NCI-H2029 (cell line): ENCODE data around the gene KHDC3L.
"Not testable (repeated sequence)": the region's sequence is repeated elsewhere in the genome, so short reads cannot be mapped to it uniquely, and the experiment has no call there.

Experiments used
- DNase-seq: peaks from one replicate; lab custom pipeline; 2025; lab: John Stamatoyannopoulos, UW

The KHDC3L gene

GRCh38 chr6:73369563-73369962, 7.1 kb downstream of the KHDC3L start, which contains the start of gene OOEP:
Gene OOEP, minus strand, starts transcription at chr6:73369897. Its CDS starts 105 bp downstream, at chr6:73369792.
- DNase-seq = no peak

GRCh38 chr6:73371984-73372383, 9.5 kb downstream of the KHDC3L start:
- DNase-seq = no peak

DNA sequence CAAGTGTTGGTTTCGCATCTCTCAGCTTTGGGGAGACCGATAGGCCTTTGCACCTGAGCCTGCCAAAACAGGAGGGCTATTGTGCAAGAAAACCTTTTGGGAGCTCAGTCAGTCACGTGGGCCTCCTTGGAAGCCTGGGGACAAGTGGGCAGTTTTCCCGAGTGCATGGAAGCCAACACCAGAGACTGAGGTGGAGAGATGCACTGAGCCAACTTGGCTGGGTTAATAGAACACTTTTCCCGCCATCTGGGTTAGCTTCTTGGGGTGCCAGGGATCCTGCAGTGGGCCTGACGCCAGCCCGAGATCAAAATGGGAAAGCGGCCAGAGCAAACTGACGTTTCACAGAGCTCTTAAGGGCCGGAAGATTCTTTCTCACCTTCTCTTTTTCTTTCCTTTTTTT, 10.1 kb downstream of the KHDC3L start:
- no peak for DNase-seq

GRCh38 chr6:73375216-73375615, 12.8 kb downstream of the KHDC3L start:
- no peak for DNase-seq

DNA sequence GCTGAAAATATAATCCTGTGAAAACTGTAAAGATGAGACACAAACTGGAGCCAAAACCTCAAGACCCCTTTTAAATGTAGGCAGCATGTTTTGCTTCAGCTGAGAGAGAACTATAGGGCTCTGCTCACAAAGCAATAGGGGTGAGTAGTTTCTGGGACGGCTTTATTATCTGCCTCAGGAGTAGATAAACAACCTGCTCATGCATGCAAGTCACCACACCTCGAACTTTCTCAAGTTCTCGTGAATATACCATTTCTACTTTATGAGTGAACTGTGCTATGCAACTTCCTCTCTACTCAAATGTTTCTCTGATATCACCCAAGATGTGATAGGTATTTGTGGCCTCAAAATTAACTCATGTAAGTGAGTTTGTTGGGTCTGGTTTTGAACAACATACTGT, 14.8 kb downstream of the KHDC3L start:
- DNase-seq = no peak

DNA sequence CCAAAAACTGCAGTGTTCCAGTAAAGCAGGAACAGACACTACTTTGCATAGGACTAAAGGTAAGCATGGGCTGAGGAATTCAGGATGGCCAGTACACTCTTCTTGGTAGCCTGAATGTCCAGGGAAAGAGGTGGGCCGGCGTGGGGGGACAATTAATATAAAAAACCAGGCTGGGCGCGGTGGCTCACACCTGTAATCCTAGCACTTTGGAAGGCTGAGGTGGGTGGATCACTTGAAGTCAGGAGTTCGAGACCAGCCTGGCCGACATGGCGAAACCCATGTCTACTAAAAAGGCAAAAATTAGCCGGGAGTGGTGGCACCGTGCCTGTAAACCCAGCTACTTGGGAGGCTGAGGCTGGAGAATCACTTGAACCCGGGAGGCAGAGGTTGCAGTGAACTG, 19.1 kb downstream of the KHDC3L start:
- not testable (repeated sequence) for DNase-seq

GRCh38 chr6:73382462-73383113, 20.1 kb downstream of the KHDC3L start:
- DNase-seq = no peak

DNA sequence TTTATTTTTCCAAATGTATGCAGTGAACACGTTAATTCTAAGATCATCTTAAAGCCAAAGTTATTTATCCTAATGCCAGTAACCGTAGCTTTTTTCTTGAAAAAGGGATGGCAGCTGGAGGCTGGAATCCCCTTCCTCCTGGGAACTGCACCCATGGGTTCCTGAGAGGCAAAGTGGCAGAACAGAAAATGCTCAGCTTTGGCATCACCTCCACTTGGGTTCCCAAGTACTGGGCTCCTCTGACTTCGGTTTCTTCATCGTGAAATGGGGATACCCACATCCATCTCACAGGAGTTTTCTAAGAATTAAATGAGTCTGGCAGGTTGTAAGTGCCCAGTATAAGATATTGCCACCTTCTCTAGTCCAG, 26.0 kb downstream of the KHDC3L start:
- DNase-seq = no peak

GRCh38 chr6:73388800-73389512, 26.5 kb downstream of the KHDC3L start:
- DNase-seq = no peak

GRCh38 chr6:73389854-73390253, 27.4 kb downstream of the KHDC3L start:
- DNase-seq = no peak

DNA sequence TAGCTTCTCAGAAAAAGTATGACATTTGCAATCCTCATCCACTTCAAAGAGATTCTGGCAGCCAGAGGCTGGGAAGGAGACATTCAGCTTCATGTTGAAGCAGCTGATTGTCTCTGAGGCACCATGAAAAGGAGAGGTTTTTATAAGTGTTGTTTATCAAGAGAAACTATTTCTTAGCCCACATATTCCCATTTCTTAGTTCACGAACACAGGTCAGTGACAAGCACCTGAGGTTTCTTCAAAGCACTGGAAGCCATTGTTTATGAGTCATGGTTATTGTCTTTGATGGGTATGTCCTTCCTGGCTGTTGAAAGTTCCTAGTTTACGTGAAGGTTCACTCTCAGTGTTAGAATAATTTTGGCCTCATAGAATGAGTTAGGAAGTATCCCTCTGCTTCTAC, 29.2 kb downstream of the KHDC3L start:
- DNase-seq = no peak

- DNase-seq = not testable (repeated sequence)
Observed at GRCh38 chr6:73392188-73392587, 29.7 kb downstream of the KHDC3L start.

DNA sequence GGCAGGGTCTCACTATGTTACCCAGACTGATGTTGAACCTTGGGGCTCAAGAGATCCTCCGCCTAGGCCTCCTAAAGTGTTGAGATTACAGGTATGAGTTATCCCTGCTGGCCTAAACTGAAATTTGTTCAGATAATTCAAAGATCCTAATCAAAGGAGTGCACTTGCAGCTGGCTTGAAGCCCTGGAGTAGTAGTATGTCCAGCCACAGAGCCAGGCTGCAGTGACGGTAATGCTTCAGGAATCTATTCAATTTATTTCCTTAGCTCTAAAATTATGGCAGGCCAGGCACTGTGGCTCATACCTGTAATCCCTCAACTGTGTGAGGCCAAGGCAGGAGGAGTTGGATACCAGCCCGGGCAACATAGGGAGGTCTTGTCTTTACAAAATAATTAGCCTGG, 30.8 kb downstream of the KHDC3L start:
- DNase-seq = no peak

- no peak for DNase-seq
Observed at GRCh38 chr6:73394577-73395354, 32.3 kb downstream of the KHDC3L start, which contains the start of gene DDX43. Gene DDX43, plus strand, starts transcription at chr6:73394828. Its CDS starts 78 bp downstream, at chr6:73394906.

GRCh38 chr6:73395875-73396274, 33.4 kb downstream of the KHDC3L start:
- no peak for DNase-seq

DNA sequence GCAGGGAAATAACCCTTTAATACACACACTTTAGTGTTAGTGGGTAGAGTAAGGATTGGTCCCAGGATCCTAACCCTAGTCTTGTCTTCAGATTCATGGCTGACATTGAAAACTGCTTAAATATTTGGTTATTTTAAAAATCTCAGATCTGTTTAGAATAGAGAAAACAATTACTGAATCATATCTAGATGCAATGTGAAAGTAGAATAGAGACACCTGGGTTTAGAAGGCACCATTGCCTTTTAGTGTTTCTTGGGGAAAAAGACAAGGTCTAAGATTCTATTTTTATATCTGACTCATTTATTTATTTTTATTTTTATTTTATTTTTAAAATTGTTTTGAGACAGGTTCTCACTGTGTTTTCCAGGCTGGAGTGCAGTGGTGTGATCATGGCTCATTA, 38.2 kb downstream of the KHDC3L start:
- no peak for DNase-seq

- no peak for DNase-seq
Observed at GRCh38 chr6:73409395-73409794, 46.9 kb downstream of the KHDC3L start.

DNA sequence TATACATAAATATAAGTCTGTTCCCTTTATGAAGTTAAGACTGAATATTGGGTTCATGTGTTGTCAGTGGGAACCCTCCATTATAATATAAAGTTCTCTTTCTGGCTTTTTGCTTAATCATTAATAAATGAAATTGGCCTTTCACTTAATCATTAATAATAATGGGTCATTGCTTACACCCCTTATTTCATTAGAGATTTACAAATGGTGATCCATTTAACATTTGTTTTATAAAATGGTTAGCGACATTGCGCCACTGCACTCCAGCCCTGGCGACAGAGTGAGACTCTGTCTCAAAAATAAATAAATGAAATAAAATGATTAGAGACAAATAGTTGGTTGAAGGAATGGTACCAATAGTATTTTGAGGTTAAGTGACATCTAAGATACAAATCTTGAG, 50.6 kb downstream of the KHDC3L start:
- DNase-seq = no peak
